ENCODE measurements around the gene DUSP23.

The DUSP23 gene

DNA sequence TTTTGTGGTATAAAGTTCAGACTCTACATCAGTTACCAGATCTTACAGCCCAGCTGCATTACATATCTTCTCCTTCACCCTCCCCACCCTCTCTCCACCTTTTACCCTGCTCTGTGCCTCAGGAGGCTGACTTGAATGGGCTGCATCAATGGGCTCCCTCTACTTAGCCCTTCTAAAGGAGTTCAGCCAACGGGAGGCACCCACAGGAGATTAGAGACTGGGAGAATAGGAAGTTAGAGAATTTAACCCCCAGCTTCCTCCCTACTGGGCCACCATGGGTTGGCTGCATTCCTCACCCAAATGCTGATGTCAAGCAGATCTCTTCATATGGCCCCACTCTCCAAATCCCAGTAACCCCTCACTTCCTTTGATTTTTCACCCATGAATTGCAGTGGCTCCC lies 17.1 kb upstream of the DUSP23 start:
- no peaks in the 10 kb centered on the region for H4K20me1 ChIP-seq (ENCODE audit: insufficient read depth)
- no peak overlapping the region for H3K4me3 ChIP-seq (IDR thresholded peaks at IDR 0.05; ENCODE audit: insufficient read depth, low read depth, low read length)
- H3K79me2 ChIP-seq (ENCODE audit: insufficient read depth, low read depth): no peaks in the 10 kb centered on the region
- no peak overlapping the region for H3K4me2 ChIP-seq
- no peaks in the 10 kb centered on the region for H3K27me3 ChIP-seq (ENCODE audit: insufficient read depth, low read depth)
- no peak overlapping the region for H3K27ac ChIP-seq
- no peaks in the 10 kb centered on the region for H3K36me3 ChIP-seq (ENCODE audit: insufficient read depth)
- no peaks in the 10 kb centered on the region for H3K4me1 ChIP-seq (ENCODE audit: low read depth, poor library complexity, severe bottlenecking)
- TF ChIP-seq, protein P1, sequence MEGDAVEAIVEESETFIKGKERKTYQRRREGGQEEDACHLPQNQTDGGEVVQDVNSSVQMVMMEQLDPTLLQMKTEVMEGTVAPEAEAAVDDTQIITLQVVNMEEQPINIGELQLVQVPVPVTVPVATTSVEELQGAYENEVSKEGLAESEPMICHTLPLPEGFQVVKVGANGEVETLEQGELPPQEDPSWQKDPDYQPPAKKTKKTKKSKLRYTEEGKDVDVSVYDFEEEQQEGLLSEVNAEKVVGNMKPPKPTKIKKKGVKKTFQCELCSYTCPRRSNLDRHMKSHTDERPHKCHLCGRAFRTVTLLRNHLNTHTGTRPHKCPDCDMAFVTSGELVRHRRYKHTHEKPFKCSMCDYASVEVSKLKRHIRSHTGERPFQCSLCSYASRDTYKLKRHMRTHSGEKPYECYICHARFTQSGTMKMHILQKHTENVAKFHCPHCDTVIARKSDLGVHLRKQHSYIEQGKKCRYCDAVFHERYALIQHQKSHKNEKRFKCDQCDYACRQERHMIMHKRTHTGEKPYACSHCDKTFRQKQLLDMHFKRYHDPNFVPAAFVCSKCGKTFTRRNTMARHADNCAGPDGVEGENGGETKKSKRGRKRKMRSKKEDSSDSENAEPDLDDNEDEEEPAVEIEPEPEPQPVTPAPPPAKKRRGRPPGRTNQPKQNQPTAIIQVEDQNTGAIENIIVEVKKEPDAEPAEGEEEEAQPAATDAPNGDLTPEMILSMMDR (conservative IDR thresholded peaks at IDR 0.05; ENCODE audit: low read depth, low read length): no peak
- no peak overlapping the region for H3K9ac ChIP-seq
- no peak overlapping the region for H2AFZ ChIP-seq (ENCODE audit: low read depth)

DNA sequence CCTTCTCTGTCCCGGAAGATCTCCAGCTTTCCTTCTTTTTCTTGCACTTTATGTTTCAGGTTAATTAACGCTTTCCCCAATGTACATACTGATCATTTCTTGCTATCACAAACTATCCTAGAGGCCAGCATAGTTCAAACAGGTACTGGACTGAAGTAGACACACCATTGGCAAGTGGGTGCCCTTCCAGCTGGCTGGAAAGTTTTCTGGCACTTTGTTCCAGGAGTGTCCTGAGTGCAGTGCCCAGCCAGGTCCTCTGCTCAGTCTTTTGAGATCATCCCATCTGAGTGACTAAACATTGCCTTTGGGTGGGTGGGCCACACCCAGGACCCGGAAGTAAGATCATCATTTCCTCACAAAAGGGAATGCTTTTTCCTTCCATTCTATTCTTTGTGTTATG lies 15.0 kb upstream of the DUSP23 start:
- Histone ChIP-seq H3K9ac (no peak overlapping the region), H3K4me1 (ENCODE audit: low read depth, poor library complexity, severe bottlenecking) (no peaks in the 10 kb centered on the region), H3K4me3 (IDR thresholded peaks at IDR 0.05; ENCODE audit: insufficient read depth, low read depth, low read length) (no peak overlapping the region), H3K79me2 (ENCODE audit: insufficient read depth, low read depth) (no peaks in the 10 kb centered on the region), H3K27ac (no peak overlapping the region), H3K36me3 (ENCODE audit: insufficient read depth) (no peaks in the 10 kb centered on the region), H4K20me1 (ENCODE audit: insufficient read depth) (no peaks in the 10 kb centered on the region), H2AFZ (ENCODE audit: low read depth) (no peak overlapping the region), H3K27me3 (ENCODE audit: insufficient read depth, low read depth) (no peaks in the 10 kb centered on the region), H3K4me2 (no peak overlapping the region)
- TF ChIP-seq, protein P1 (conservative IDR thresholded peaks at IDR 0.05; ENCODE audit: low read depth, low read length): no peak

DNA sequence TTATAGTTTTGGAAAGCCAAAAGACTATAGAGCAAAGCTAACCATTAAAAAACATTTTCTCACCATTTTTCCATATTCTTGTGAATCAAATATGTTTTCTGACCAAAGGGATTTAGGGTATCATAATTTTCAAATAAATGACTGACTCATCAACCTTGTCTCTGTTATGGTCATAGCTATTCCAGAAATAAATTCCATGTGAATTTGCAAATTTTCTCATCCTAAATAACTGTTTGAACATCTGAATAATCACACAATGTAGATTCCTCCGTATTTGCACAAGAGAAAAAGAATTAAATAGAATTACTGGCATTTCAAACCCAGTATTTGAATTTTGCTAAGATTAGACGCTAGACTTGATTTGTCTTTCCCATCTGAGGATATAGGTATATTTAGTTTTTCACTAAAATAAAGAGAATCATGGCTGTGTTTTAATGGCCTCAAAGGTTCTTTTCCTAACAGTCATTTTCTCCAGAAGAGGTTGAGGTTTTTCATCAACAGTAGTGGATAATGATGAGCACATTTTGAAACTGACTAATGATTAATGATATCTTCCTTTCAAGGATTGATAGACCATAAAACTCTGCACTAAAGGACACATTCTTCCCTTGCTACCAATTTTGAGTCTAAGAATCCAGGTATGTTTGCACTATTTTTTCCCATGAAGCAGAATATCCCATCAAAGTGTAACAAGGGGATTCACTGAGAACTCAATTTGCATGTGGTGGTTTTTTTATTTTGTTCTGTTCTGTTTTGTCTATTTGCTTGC lies 9.5 kb upstream of the DUSP23 start:
- H4K20me1 ChIP-seq (ENCODE audit: insufficient read depth): no peaks in the 10 kb centered on the region
- no peak overlapping the region for H3K4me3 ChIP-seq (IDR thresholded peaks at IDR 0.05; ENCODE audit: insufficient read depth, low read depth, low read length)
- no peaks in the 10 kb centered on the region for H3K79me2 ChIP-seq (ENCODE audit: insufficient read depth, low read depth)
- H2AFZ ChIP-seq (ENCODE audit: low read depth): no peak overlapping the region
- H3K36me3 ChIP-seq (ENCODE audit: insufficient read depth): no peaks in the 10 kb centered on the region
- H3K4me2 ChIP-seq: no peak overlapping the region
- TF ChIP-seq, protein P1 (conservative IDR thresholded peaks at IDR 0.05; ENCODE audit: low read depth, low read length): no peak
- no peaks in the 10 kb centered on the region for H3K4me1 ChIP-seq (ENCODE audit: low read depth, poor library complexity, severe bottlenecking)
- H3K27ac ChIP-seq: no peak overlapping the region
- H3K27me3 ChIP-seq (ENCODE audit: insufficient read depth, low read depth): no peaks in the 10 kb centered on the region
- no peak overlapping the region for H3K9ac ChIP-seq

DNA sequence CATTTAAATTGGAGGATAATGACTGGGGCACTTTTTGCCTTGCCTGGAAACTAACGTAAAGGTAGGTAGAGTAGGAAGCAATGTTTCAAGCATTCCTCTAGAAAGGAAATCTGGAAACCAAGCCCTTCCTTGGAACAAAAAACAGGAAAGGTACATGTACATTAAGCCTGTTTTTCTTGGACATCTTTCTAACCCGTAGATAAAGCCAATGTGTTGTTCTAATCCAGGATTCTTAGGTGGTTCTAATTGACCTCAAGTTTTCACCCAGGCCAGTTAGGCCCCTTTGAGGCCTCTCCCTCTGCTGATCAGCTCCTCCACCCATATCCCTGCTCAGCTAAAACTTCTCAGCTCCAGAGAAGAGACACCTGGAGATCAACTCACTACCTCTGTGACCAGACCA lies 6.3 kb upstream of the DUSP23 start:
- H4K20me1 ChIP-seq (ENCODE audit: insufficient read depth): no peaks in the 10 kb centered on the region
- TF ChIP-seq, protein P1 (conservative IDR thresholded peaks at IDR 0.05; ENCODE audit: low read depth, low read length): no peak
- H3K9ac ChIP-seq: no peak overlapping the region
- no peak overlapping the region for H3K27ac ChIP-seq
- H3K79me2 ChIP-seq (ENCODE audit: insufficient read depth, low read depth): no peaks in the 10 kb centered on the region
- no peak overlapping the region for H3K4me3 ChIP-seq (IDR thresholded peaks at IDR 0.05; ENCODE audit: insufficient read depth, low read depth, low read length)
- H2AFZ ChIP-seq (ENCODE audit: low read depth): no peak overlapping the region
- no peaks in the 10 kb centered on the region for H3K36me3 ChIP-seq (ENCODE audit: insufficient read depth)
- H3K4me1 ChIP-seq (ENCODE audit: low read depth, poor library complexity, severe bottlenecking): no peaks in the 10 kb centered on the region
- no peaks in the 10 kb centered on the region for H3K27me3 ChIP-seq (ENCODE audit: insufficient read depth, low read depth)
- H3K4me2 ChIP-seq: no peak overlapping the region

All from KMS-11 (cell line).